ENCODE data around the gene SUPT5H.
A peak's percentile ranks its signal among the peaks of the same experiment; 100 is the strongest.

- peak; percentile 95 for TF ChIP-seq CTCF (IDR thresholded peaks at IDR 0.05; ENCODE audit: low read length)
- no peak for TF ChIP-seq EZH2 (optimal IDR thresholded peaks at IDR 0.05; ENCODE audit: low read depth, low read length)
Measured at GRCh38 chr19:39397360-39398296, 47.8 kb upstream of the SUPT5H start.
